Gastrocnemius medialis (tissue), 4 donors: ENCODE results near the gene SLC50A1.

ENCODE experiments used
- POLR2A ChIP-seq, 2 donors: fragments of 450-650 bp; IDR thresholded peaks; one replicate each; pipeline ENCODE4 v1.6.1; 2017; ENCODE audit warnings: antibody characterized with exemption in 2 of 2, mild to moderate bottlenecking in 2 of 2, moderate library complexity in 2 of 2
- TF ChIP-seq, protein P1 (sequence below), 5 experiments: fragments of 450-650 bp in 3 of 5; fragments of 200-600 bp in 2 of 5; sonication (generic) in 2 of 5; IDR thresholded peaks in 4 of 5; conservative IDR thresholded peaks in 1 of 5; 1 replicate in 4 of 5; 2 replicates in 1 of 5; pipeline ENCODE4 v1.5.1; 2016 to 2019; ENCODE audit warnings: antibody characterized with exemption in 5 of 5, mild to moderate bottlenecking in 3 of 5, moderate library complexity in 3 of 5

DNA sequence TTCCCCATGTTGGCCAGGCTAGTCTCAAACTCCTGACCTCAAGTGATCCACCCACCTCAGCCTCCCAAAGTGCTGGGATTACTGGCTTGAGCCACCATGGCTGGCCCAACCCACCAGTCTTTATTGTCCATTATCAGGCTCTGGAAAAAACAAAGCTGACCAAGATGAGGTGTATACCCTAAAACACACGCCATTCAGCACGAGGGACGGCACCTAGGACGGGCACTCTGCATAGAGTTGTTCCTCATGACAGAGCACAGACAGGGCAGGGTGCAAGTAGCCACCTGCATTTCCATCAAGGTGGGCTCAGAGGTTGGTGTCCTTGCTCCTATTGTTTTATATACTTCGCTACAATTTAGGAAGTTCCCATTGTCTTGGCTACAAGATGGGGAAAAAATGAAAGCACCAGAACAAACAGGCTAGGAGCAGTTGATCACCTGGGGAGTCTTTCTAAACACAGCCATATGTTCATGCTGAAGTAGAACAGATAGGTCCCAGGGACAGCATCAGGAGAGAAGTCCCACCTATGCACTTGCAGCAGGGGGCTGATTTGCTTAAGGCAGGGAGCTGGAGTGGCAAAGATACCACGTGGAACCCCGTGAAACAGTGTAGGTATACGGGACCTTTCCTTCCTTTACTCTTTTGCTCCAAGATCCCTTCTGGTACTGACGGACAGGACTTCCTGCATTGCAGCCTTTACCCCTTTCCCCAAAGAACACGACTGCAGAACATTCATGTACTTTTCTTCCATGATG, 33.0 kb downstream of the SLC50A1 start:
- TF ChIP-seq, protein P1, sequence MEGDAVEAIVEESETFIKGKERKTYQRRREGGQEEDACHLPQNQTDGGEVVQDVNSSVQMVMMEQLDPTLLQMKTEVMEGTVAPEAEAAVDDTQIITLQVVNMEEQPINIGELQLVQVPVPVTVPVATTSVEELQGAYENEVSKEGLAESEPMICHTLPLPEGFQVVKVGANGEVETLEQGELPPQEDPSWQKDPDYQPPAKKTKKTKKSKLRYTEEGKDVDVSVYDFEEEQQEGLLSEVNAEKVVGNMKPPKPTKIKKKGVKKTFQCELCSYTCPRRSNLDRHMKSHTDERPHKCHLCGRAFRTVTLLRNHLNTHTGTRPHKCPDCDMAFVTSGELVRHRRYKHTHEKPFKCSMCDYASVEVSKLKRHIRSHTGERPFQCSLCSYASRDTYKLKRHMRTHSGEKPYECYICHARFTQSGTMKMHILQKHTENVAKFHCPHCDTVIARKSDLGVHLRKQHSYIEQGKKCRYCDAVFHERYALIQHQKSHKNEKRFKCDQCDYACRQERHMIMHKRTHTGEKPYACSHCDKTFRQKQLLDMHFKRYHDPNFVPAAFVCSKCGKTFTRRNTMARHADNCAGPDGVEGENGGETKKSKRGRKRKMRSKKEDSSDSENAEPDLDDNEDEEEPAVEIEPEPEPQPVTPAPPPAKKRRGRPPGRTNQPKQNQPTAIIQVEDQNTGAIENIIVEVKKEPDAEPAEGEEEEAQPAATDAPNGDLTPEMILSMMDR (IDR thresholded peaks at IDR 0.05 in 4 of 5, conservative IDR thresholded peaks at IDR 0.05 in 1 of 5): no peak
- no peak for TF ChIP-seq POLR2A (IDR thresholded peaks at IDR 0.05)
